Central memory CD4-positive, alpha-beta T cell (primary cell): ENCODE data around the gene RERE.
"Not testable (repeated sequence)": the region's sequence is repeated elsewhere in the genome, so short reads cannot be mapped to it uniquely, and the experiment has no call there.

Experiments
- DNase-seq: peaks from one replicate; pipeline ENCODE4 v3.0.0; 2022

RERE gene

GRCh38 chr1:8796812-8797211 lies 20.6 kb downstream of the RERE start:
- no peak for DNase-seq

GRCh38 chr1:8794605-8795004 lies 22.8 kb downstream of the RERE start:
- DNase-seq = no peak

DNA sequence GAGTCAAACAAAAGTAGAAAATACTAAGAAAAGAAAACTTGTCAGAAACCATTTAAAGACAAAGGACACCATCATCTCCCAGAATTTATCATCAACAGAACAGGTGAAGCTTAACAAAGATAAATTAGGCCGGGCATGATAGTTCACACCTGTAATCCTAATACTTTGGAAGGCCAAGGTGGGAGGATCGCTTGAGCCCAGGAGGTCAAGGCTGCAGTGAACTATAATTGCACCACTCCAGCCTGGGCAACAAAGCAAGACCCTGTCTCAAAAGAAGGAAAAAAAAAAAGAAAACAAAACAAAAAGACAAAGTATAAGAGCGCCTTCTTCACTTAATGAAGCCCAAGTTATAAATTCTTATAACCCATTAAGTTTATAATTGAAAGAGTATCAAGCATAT lies 25.6 kb downstream of the RERE start:
- DNase-seq = no peak

- DNase-seq = no peak
Measured at GRCh38 chr1:8790987-8791386, 26.5 kb downstream of the RERE start.

GRCh38 chr1:8790478-8790877 lies 27.0 kb downstream of the RERE start:
- DNase-seq = no peak

DNA sequence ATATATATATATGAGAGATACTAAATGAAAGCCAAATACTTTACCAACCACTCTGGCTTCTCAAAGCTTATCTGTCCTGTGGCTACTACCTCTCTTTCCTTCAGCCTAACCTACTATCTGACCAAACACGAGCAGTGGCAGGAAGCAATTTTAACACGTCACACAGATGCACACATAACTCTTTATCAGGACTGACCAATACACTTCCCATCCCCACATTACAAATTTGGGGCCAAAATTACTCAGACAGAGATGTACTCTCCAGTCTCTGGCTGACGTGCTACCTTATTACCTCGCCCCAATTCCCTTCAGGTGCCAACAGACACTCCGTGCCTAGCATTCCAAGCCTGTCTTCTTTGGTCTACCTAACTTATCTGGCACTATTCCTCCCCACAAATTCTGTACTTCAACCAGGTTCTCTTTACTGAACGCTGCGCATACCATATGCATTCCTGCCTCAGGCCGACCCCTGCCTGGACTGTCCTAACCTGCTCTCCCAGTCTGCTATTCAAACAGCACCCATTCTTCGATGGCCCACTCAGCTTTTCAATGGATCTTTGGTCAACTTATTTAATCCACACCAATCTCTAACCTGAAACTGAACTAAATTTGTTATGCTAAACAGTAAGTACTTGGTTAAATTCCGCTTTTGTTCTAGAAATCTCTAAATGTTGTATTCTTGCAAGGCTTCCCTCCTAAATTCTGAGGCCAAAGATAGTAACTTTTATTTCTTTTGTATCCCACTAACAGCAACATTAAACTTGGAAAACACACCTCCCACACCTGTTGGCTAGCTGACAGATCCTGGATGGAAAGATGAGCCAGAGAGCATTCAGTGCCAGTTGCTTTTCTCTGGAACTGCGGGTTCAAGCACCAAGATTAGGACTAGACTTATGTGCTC lies 27.9 kb downstream of the RERE start:
- no peak for DNase-seq

GRCh38 chr1:8787218-8787617 lies 30.2 kb downstream of the RERE start:
- DNase-seq = no peak

DNA sequence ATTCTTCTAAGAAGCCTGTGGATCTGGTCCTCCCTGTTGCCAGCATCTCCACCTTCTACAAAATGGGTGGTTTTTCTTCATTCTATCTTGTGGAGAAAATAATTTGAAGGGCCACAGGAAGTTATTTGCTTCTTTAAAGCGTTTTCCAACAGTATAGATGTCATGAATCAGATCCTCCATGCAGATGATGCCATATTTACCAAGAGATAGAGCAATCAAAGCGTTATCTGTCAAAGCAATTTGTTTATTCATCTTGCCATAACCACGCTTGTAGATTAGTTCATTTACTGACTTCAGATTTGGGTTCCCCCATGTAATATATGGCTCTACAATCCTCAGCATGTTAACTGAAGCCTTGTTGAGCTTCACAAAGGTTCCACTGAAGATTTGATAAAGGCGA lies 31.2 kb downstream of the RERE start:
- not testable (repeated sequence) for DNase-seq

- DNase-seq = no peak
Measured at GRCh38 chr1:8782955-8783354, 34.5 kb downstream of the RERE start.

DNA sequence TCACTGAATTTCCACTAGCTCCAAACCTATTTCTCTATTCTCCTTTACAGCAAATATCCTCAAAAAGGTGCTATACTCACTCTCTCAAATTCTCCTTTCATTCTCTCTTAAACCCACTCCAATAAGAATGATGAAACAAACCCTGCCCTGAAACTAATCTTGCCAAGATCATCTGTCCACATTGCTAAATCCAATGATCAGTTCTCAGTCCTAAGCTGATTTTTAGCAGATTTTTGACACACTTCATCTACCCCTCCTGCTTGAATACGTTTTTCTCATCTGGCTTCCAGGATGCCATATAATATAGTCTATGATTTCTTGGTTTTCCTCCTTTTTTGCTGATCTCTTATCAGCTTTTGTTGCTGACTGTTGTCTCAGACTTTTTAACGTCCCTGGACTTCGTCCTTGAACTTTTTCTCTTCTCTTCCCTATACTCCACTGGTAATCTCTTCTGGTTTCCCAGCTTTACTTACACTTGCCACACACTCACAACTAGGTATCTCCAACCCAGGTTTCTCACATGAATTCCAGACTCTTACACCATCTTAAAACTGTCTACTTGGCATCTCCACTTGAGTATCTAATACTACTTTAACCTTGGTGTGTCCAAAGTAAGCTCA lies 35.3 kb downstream of the RERE start:
- no peak for DNase-seq

- no peak for DNase-seq
Measured at GRCh38 chr1:8780405-8780804, 37.0 kb downstream of the RERE start.

GRCh38 chr1:8777867-8778266 lies 39.6 kb downstream of the RERE start:
- DNase-seq = no peak

GRCh38 chr1:8776104-8776503 lies 41.3 kb downstream of the RERE start:
- no peak for DNase-seq

DNA sequence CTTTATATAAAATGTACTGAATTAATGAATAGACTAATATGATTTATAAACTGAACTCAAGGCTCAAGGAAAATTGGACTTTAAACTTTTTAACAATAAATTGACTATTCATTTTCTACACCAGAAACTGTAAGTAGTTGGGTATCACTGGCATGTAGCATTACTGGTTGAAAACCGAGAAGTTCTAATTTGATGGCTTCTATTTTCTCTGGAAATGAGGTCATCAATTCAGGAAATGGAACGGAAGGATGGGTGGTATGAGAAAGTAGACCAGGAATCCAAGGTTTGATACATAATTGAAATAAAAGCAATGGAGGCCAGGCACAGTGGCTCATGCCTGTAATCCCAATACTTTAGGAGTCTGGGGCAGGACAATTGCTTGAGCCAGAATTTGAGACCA lies 50.4 kb downstream of the RERE start:
- no peak for DNase-seq

- DNase-seq = no peak
Measured at GRCh38 chr1:8765198-8765597, 52.2 kb downstream of the RERE start.

- no peak for DNase-seq
Measured at GRCh38 chr1:8764293-8764937, 53.0 kb downstream of the RERE start.

DNA sequence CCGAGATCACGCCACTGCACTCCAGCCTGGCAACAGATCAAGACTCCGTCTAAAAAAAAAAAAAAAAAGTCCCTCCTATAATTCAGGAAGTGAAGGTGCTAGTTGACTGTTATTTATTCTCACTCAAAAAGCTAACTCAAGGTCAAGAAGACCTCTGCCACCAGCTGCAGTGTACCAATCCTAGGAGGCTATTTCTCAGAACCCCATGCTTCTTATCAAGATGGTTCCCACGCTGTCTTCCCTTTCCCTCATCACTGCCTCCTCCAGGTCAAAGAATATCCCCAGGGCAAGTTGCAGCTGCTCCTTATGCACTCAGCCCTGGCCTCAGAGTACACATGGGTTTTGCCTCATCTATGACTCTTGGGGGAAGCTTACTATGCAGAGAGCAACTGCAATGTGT lies 53.6 kb downstream of the RERE start:
- no peak for DNase-seq

- no peak for DNase-seq
Measured at GRCh38 chr1:8754993-8755392, 62.4 kb downstream of the RERE start.

- no peak for DNase-seq
Measured at GRCh38 chr1:8754247-8754650, 63.2 kb downstream of the RERE start.

DNA sequence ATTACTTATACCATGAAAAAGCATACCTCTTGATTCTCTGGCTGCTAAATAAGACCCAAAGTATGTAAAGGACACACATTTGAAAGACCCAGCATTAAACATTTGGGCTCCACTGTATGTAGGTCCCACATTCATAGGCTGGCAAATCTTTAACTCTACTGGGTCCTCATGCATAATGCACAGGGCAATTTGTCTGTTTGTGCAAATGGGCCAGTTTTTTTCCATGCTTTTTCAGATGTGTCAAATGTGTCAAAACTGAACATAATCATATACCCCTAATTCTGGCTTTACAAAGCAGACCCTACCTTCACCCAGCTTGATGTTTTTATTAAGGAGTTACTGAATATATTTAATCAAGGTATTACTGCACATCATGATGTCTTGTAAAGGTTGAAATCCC lies 63.7 kb downstream of the RERE start:
- DNase-seq = no peak

DNA sequence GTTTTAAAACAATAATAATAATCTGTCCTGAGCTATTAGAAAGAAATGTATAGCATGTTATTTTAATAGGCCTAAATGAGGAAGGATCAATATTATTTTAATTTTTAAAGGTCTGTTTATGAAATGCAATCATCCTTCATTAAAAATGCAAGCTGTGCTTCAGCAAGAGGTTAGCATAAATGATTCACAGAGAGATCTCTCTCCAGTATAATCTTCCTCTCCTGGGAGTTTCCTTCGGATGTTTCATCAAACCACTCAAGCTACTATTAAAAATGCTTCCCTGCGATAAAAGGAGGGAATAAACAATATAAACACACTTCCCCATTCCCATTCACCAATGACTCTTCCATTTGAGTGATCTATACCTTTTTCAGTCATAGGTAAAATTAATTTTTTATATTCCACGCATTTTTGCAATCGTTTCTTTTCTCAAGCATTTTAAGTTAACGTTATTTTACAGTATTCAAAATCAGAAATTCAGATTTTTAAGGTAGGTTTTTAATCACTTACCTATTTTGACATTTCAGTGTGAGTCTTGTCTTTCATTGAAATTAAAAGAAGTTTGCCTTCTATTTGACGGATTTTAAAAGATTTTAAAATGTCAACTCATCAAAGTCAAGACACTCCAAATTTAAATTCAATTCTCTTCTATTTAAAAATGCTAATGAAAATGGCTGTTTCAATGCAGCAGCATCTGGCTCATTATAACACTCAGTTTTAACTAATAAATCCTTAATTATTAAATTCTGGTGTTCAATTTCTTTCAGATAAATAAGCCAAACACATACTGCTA lies 64.3 kb downstream of the RERE start:
- DNase-seq = no peak

GRCh38 chr1:8752411-8752810 lies 65.0 kb downstream of the RERE start:
- DNase-seq = no peak

- no peak for DNase-seq
Measured at GRCh38 chr1:8751984-8752383, 65.5 kb downstream of the RERE start.
